SK-N-SH (cell line): Measurements from ENCODE around the gene STARD13. TPM values are rescaled to one million over a fixed set of nuclear protein-coding genes. Genes with fewer than 3 reads are reported as not detected.
"Not testable (repeated sequence)": the region's sequence is repeated elsewhere in the genome, so short reads cannot be mapped to it uniquely, and the experiment has no call there.

Experiments used
- CTCF ChIA-PET: fragments of 300-600, 350-600 bp; formaldehyde crosslinking; extraction: SDS; loops from one replicate; lab custom pipeline; 2021; lab: Yijun Ruan, JAX
- POLR2A ChIA-PET: fragments of 350-600 bp; sonication (Branson Sonifier 250); formaldehyde crosslinking; extraction: SDS; loops from one replicate; lab custom pipeline; 2020; ENCODE audit warnings: antibody characterized with exemption, inconsistent platforms; lab: Yijun Ruan, JAX
- DNase-seq: peaks from one replicate; pipeline ENCODE4 v3.0.0; 2012
- H2AFZ ChIP-seq: fragments of 200-600 bp; sonication (generic); 2 replicates; pipeline ENCODE4 v1.8.1; 2016; ENCODE audit warnings: antibody characterized with exemption, mild to moderate bottlenecking, low read depth
- H3F3A ChIP-seq: fragments of 200-600 bp; sonication (generic); replicated peaks from 2 replicates; pipeline ENCODE3; 2016; ENCODE audit warnings: antibody characterized with exemption, mild to moderate bottlenecking; ENCODE audit not compliant: insufficient read depth
- H3K27ac ChIP-seq, 2 experiments: fragments of 200-500 bp in 1 of 2; fragments of 200-600 bp in 1 of 2; sonication (Bioruptor generic) in 1 of 2; sonication (generic), shearing (Covaris generic) in 1 of 2; 2 replicates each; pipeline versions ENCODE4 v1.5.1 to v1.6.1; 2014 to 2016; ENCODE audit warnings: low read depth in 2 of 2, inconsistent platforms in 1 of 2, low read length in 1 of 2, mild to moderate bottlenecking in 1 of 2, mixed read lengths in 1 of 2
- H3K27me3 ChIP-seq: fragments of 200-600 bp; sonication (generic), shearing (Covaris generic); 2 replicates; pipeline ENCODE4 v1.6.1; 2016; ENCODE audit warnings: mixed run types; ENCODE audit not compliant: insufficient read depth
- H3K36me3 ChIP-seq, 2 experiments: fragments of 200-500 bp in 1 of 2; fragments of 200-600 bp in 1 of 2; sonication (Bioruptor generic) in 1 of 2; sonication (generic) in 1 of 2; replicated peaks in 1 of 2; 2 replicates each; pipeline versions ENCODE3 to v1.5.1; 2014 to 2016; ENCODE audit warnings: low read length in 1 of 2, mild to moderate bottlenecking in 1 of 2; ENCODE audit not compliant: insufficient read depth in 2 of 2, control insufficient read depth in 1 of 2
- H3K4me1 ChIP-seq, 2 experiments: fragments of 200-500 bp in 1 of 2; fragments of 200-600 bp in 1 of 2; sonication (Bioruptor generic) in 1 of 2; sonication (generic), shearing (Covaris generic) in 1 of 2; 2 replicates each; pipeline versions ENCODE4 v1.5.1 to v1.6.1; 2014 to 2016; ENCODE audit warnings: low read depth in 1 of 2, low read length in 1 of 2, mixed run types in 1 of 2; ENCODE audit not compliant: insufficient read depth in 2 of 2, control insufficient read depth in 1 of 2
- H3K4me2 ChIP-seq: fragments of 200-600 bp; sonication (generic), shearing (Covaris generic); 2 replicates; pipeline ENCODE4 v1.6.1; 2017; ENCODE audit warnings: mixed run types
- H3K4me3 ChIP-seq, 2 experiments: fragments of 200-500 bp in 1 of 2; fragments of 200-600 bp in 1 of 2; sonication (Bioruptor generic) in 1 of 2; sonication (generic), shearing (Covaris generic) in 1 of 2; 2 replicates each; pipeline versions ENCODE4 v1.5.1 to v1.8.1; 2014 to 2016; ENCODE audit warnings: low read depth in 2 of 2, inconsistent platforms in 1 of 2, low read length in 1 of 2, mild to moderate bottlenecking in 1 of 2, mixed read lengths in 1 of 2, moderate library complexity in 1 of 2
- H3K79me2 ChIP-seq: fragments of 200-600 bp; sonication (generic); 2 replicates; pipeline ENCODE4 v1.8.1; 2017; ENCODE audit warnings: mild to moderate bottlenecking; ENCODE audit not compliant: insufficient read depth
- H3K9ac ChIP-seq: fragments of 200-600 bp; sonication (generic); 2 replicates; pipeline ENCODE4 v1.6.1; 2017; ENCODE audit warnings: mixed run types
- H3K9me2 ChIP-seq: fragments of 200-600 bp; sonication (generic); 2 replicates; pipeline ENCODE4 v1.6.1; 2017; ENCODE audit warnings: mixed run types
- H3K9me3 ChIP-seq: fragments of 200-600 bp; sonication (generic); 2 replicates; pipeline ENCODE4 v1.6.1; 2017; ENCODE audit warnings: mixed run types, mild to moderate bottlenecking, moderate library complexity
- H4K20me1 ChIP-seq: fragments of 200-600 bp; sonication (generic); 2 replicates; pipeline ENCODE4 v1.6.1; 2017; ENCODE audit warnings: mild to moderate bottlenecking, mixed run types; ENCODE audit not compliant: insufficient read depth
- EP300 ChIP-seq, 2 experiments: IDR thresholded peaks; 2 replicates each; pipeline versions ENCODE4 v1.4.0 to v1.6.1; 2012; ENCODE audit warnings: borderline replicate concordance in 1 of 2, low read depth in 1 of 2, low read length in 1 of 2
- FOSL2 ChIP-seq: IDR thresholded peaks from 2 replicates; pipeline ENCODE4 v1.4.0; 2012; ENCODE audit warnings: low read depth, mild to moderate bottlenecking, moderate library complexity, borderline replicate concordance
- FOXJ3 ChIP-seq: sonication (generic); formaldehyde crosslinking; IDR thresholded peaks from 2 replicates; pipeline ENCODE4 v1.5.1; 2020; ENCODE audit warnings: mild to moderate bottlenecking, missing genetic modification reagents
- FOXM1 ChIP-seq: IDR thresholded peaks from 2 replicates; pipeline ENCODE4 v1.4.0; 2012; ENCODE audit warnings: low read depth, mild to moderate bottlenecking
- GABPA ChIP-seq: IDR thresholded peaks from 2 replicates; pipeline ENCODE4 v1.4.0; 2012; ENCODE audit warnings: low read depth, mild to moderate bottlenecking
- GATA2 ChIP-seq: sonication (generic); formaldehyde crosslinking; IDR thresholded peaks from 2 replicates; pipeline ENCODE4 v1.5.0; 2020; ENCODE audit warnings: mild to moderate bottlenecking, missing genetic modification reagents
- JUND ChIP-seq: IDR thresholded peaks from 2 replicates; pipeline ENCODE4 v1.4.0; 2012
- MAX ChIP-seq: IDR thresholded peaks from 2 replicates; pipeline ENCODE4 v1.4.0; 2012; ENCODE audit warnings: low read depth
- MEF2A ChIP-seq: IDR thresholded peaks from 2 replicates; pipeline ENCODE4 v1.4.0; 2012; ENCODE audit warnings: low read depth, borderline replicate concordance
- MXI1 ChIP-seq: IDR thresholded peaks from 2 replicates; pipeline ENCODE4 v1.6.1; 2012; ENCODE audit warnings: mild to moderate bottlenecking, low read depth, low read length, improper control_type of control experiment
- NFIC ChIP-seq: IDR thresholded peaks from 2 replicates; pipeline ENCODE4 v1.4.0; 2012; ENCODE audit warnings: borderline replicate concordance
- PBX3 ChIP-seq: IDR thresholded peaks from 2 replicates; pipeline ENCODE4; 2012
- RCOR1 ChIP-seq: fragments of 150-350 bp; IDR thresholded peaks from 2 replicates; pipeline ENCODE4 v1.6.1; 2017; ENCODE audit warnings: antibody characterized with exemption, low read length
- RFX5 ChIP-seq: IDR thresholded peaks from 2 replicates; pipeline ENCODE4 v1.6.1; 2012; ENCODE audit warnings: mild to moderate bottlenecking, improper control_type of control experiment, low read length
- RXRA ChIP-seq: IDR thresholded peaks from 2 replicates; pipeline ENCODE4 v1.4.0; 2012; ENCODE audit warnings: low read depth, mild to moderate bottlenecking, borderline replicate concordance
- SIN3A ChIP-seq: IDR thresholded peaks from 2 replicates; pipeline ENCODE4 v1.6.1; 2012; ENCODE audit warnings: low read depth, mild to moderate bottlenecking, low read length, moderate library complexity, borderline replicate concordance
- TCF12 ChIP-seq: IDR thresholded peaks from 2 replicates; pipeline ENCODE4 v1.4.0; 2012
- USF2 ChIP-seq: fragments of 150-350 bp; IDR thresholded peaks from 2 replicates; pipeline ENCODE4 v1.6.1; 2017; ENCODE audit warnings: antibody characterized with exemption, low read length, low read depth, borderline replicate concordance
- YY1 ChIP-seq: IDR thresholded peaks from 2 replicates; pipeline ENCODE4 v1.4.0; 2012; ENCODE audit warnings: low read depth, mild to moderate bottlenecking
- WGBS: methylation state at CpG from one replicate; pipeline ENCODE4 v1.1.6; 2017; ENCODE audit warnings: low lambda C conversion rate; 5-methylcytosine and 5-hydroxymethylcytosine counted together
- polyA plus RNA-seq, 3 experiments: library from polyadenylated mRNA; depleted of rRNA; stranded (reverse); fragments of >200 nt; gene quantifications; 2 replicates each; pipeline ENCODE4 v1.2.3, GENCODE V29; 2012
- TF ChIP-seq, protein P1 (sequence below): fragments of 150-350 bp; IDR thresholded peaks from 2 replicates; pipeline ENCODE4 v1.6.1; 2016; ENCODE audit warnings: mild to moderate bottlenecking, low read depth, low read length

STARD13 gene
- polyA plus RNA-seq, 1 of the 3 experiments (the other 2 are of a cell fraction), result 5.7 TPM

- TF ChIP-seq RXRA, result no peak
- TF ChIP-seq USF2, result no peak
- TF ChIP-seq, all 33 proteins: peak for 0
These were observed 119.8 kb downstream of the STARD13 start (continued) for GRCh38 chr13:33165787-33166186.

DNA sequence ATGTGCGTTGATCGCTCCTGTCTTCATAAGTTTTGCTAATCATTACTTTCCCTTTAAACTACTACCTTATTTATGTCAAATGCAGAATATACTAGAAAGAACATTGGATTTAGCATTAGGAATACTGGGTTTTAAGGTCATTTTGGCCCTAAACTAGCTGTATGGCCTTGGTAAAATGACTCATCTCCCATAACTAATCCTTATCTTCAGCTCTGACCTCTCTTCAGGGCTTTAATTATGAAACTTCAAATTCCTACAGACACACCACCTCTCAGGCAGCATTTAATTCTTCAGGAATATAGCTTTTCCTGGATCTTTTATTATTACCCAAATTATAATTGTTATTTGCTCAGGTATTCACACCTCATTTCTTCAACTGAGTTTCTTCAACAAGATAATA lies 121.2 kb downstream of the STARD13 start:
- no peak for TF ChIP-seq SIN3A
- no peak for TF ChIP-seq TCF12
- TF ChIP-seq YY1, result no peak
- no peak for TF ChIP-seq FOXM1
- no peak for TF ChIP-seq RXRA
- no peak for TF ChIP-seq MAX
- TF ChIP-seq MXI1, result no peak
- no peak overlapping the region for H3K4me3 ChIP-seq
- peaks cover 15 to 51% of the 10 kb centered on the region in 2 experiments for H3K36me3 ChIP-seq
- POLR2A ChIA-PET, result no interaction called here
- H3K79me2 ChIP-seq, result peaks cover 4% of the 10 kb centered on the region; the same call in 1 of the 2 replicates
- 91% methylated on average over 2 of the region's 2 CpGs for WGBS
- H3F3A ChIP-seq, result peaks cover 7% of the 10 kb centered on the region
- DNase-seq, result no peak
- no peaks in the 10 kb centered on the region for H4K20me1 ChIP-seq
- H3K9ac ChIP-seq, result no peak overlapping the region
- H2AFZ ChIP-seq, result no peak overlapping the region
- peaks cover 0 to 13% of the 10 kb centered on the region in 2 experiments; a peak in 3 of 4 replicates for H3K4me1 ChIP-seq
- CTCF ChIA-PET, result no interaction called here
- H3K27me3 ChIP-seq, result no peaks in the 10 kb centered on the region
- no peak overlapping the region for H3K27ac ChIP-seq
- H3K9me2 ChIP-seq, result no peaks in the 10 kb centered on the region
- no peaks in the 10 kb centered on the region for H3K9me3 ChIP-seq
- H3K4me2 ChIP-seq, result no peak overlapping the region

- H3K4me1 ChIP-seq, H3K27me3 ChIP-seq, H3K4me3 ChIP-seq, H3F3A ChIP-seq, CTCF ChIA-PET, H3K79me2 ChIP-seq, H2AFZ ChIP-seq, H3K9me2 ChIP-seq, H4K20me1 ChIP-seq, H3K9ac ChIP-seq, H3K9me3 ChIP-seq, DNase-seq, H3K4me2 ChIP-seq, POLR2A ChIA-PET, H3K27ac ChIP-seq: not testable (repeated sequence)
- WGBS, result 96% methylated on average over 2 of the region's 2 CpGs
- peaks cover 18 to 53% of the 10 kb centered on the region in 2 experiments for H3K36me3 ChIP-seq
These were observed 122.8 kb downstream of the STARD13 start for GRCh38 chr13:33162725-33163124.

GRCh38 chr13:33158816-33159215 lies 126.7 kb downstream of the STARD13 start:
- H3K4me2 ChIP-seq, result no peak overlapping the region
- CTCF ChIA-PET, result no interaction called here
- H3K27ac ChIP-seq, result no peak overlapping the region
- no peaks in the 10 kb centered on the region for H3K9me3 ChIP-seq
- peaks cover 5 to 39% of the 10 kb centered on the region in 2 experiments for H3K36me3 ChIP-seq
- no peak for DNase-seq
- peaks cover 8% of the 10 kb centered on the region for H3F3A ChIP-seq
- H4K20me1 ChIP-seq, result no peaks in the 10 kb centered on the region
- no peaks in the 10 kb centered on the region for H3K9me2 ChIP-seq
- POLR2A ChIA-PET, result no interaction called here
- peaks cover 0 to 3% of the 10 kb centered on the region in 2 experiments; a peak in 2 of 4 replicates for H3K4me1 ChIP-seq
- no peaks in the 10 kb centered on the region for H3K27me3 ChIP-seq
- H3K79me2 ChIP-seq, result peaks cover 4% of the 10 kb centered on the region; the same call in 1 of the 2 replicates
- H3K9ac ChIP-seq, result no peak overlapping the region
- 92% methylated on average over 8 of the region's 8 CpGs for WGBS
- H2AFZ ChIP-seq, result no peak overlapping the region
- no peak overlapping the region for H3K4me3 ChIP-seq
- no peak for TF ChIP-seq FOXJ3 (CRISPR knock-in tag)
- TF ChIP-seq YY1, result no peak
- TF ChIP-seq TCF12, result no peak
- TF ChIP-seq, protein P1, sequence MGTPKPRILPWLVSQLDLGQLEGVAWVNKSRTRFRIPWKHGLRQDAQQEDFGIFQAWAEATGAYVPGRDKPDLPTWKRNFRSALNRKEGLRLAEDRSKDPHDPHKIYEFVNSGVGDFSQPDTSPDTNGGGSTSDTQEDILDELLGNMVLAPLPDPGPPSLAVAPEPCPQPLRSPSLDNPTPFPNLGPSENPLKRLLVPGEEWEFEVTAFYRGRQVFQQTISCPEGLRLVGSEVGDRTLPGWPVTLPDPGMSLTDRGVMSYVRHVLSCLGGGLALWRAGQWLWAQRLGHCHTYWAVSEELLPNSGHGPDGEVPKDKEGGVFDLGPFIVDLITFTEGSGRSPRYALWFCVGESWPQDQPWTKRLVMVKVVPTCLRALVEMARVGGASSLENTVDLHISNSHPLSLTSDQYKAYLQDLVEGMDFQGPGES, result no peak
- no peak for TF ChIP-seq PBX3
- no peak for TF ChIP-seq RXRA
- TF ChIP-seq GABPA, result no peak
- TF ChIP-seq RFX5, result no peak
- TF ChIP-seq GATA2 (CRISPR knock-in tag), result no peak
- TF ChIP-seq MEF2A, result no peak
- no peak for TF ChIP-seq RCOR1
- no peak for TF ChIP-seq EP300 (IDR thresholded peaks at IDR 0.05; ENCODE audit: borderline replicate concordance in 1 of 2, low read depth in 1 of 2, low read length in 1 of 2)
- no peak for TF ChIP-seq JUND
- no peak for TF ChIP-seq FOSL2
- TF ChIP-seq NFIC, result no peak
